SK-N-SH (cell line): ENCODE results near the gene STXBP6. TPM values are rescaled to one million over a fixed set of nuclear protein-coding genes. Genes with fewer than 3 reads are reported as not detected.

ENCODE experiments used
- CTCF ChIA-PET: fragments of 300-600, 350-600 bp; formaldehyde crosslinking; extraction: SDS; loops from one replicate; lab custom pipeline; 2021; lab: Yijun Ruan, JAX
- POLR2A ChIA-PET: fragments of 350-600 bp; sonication (Branson Sonifier 250); formaldehyde crosslinking; extraction: SDS; loops from one replicate; lab custom pipeline; 2020; ENCODE audit warnings: antibody characterized with exemption, inconsistent platforms; lab: Yijun Ruan, JAX
- DNase-seq: peaks from one replicate; pipeline ENCODE4 v3.0.0; 2012
- H2AFZ ChIP-seq: fragments of 200-600 bp; sonication (generic); 2 replicates; pipeline ENCODE4 v1.8.1; 2016; ENCODE audit warnings: antibody characterized with exemption, mild to moderate bottlenecking, low read depth
- H3F3A ChIP-seq: fragments of 200-600 bp; sonication (generic); replicated peaks from 2 replicates; pipeline ENCODE3; 2016; ENCODE audit warnings: antibody characterized with exemption, mild to moderate bottlenecking; ENCODE audit not compliant: insufficient read depth
- H3K27ac ChIP-seq, 2 experiments: fragments of 200-500 bp in 1 of 2; fragments of 200-600 bp in 1 of 2; sonication (Bioruptor generic) in 1 of 2; sonication (generic), shearing (Covaris generic) in 1 of 2; 2 replicates each; pipeline versions ENCODE4 v1.5.1 to v1.6.1; 2014 to 2016; ENCODE audit warnings: low read depth in 2 of 2, inconsistent platforms in 1 of 2, low read length in 1 of 2, mild to moderate bottlenecking in 1 of 2, mixed read lengths in 1 of 2
- H3K27me3 ChIP-seq: fragments of 200-600 bp; sonication (generic), shearing (Covaris generic); 2 replicates; pipeline ENCODE4 v1.6.1; 2016; ENCODE audit warnings: mixed run types; ENCODE audit not compliant: insufficient read depth
- H3K36me3 ChIP-seq, 2 experiments: fragments of 200-500 bp in 1 of 2; fragments of 200-600 bp in 1 of 2; sonication (Bioruptor generic) in 1 of 2; sonication (generic) in 1 of 2; replicated peaks in 1 of 2; 2 replicates each; pipeline versions ENCODE3 to v1.5.1; 2014 to 2016; ENCODE audit warnings: low read length in 1 of 2, mild to moderate bottlenecking in 1 of 2; ENCODE audit not compliant: insufficient read depth in 2 of 2, control insufficient read depth in 1 of 2
- H3K4me1 ChIP-seq, 2 experiments: fragments of 200-500 bp in 1 of 2; fragments of 200-600 bp in 1 of 2; sonication (Bioruptor generic) in 1 of 2; sonication (generic), shearing (Covaris generic) in 1 of 2; 2 replicates each; pipeline versions ENCODE4 v1.5.1 to v1.6.1; 2014 to 2016; ENCODE audit warnings: low read depth in 1 of 2, low read length in 1 of 2, mixed run types in 1 of 2; ENCODE audit not compliant: insufficient read depth in 2 of 2, control insufficient read depth in 1 of 2
- H3K4me2 ChIP-seq: fragments of 200-600 bp; sonication (generic), shearing (Covaris generic); 2 replicates; pipeline ENCODE4 v1.6.1; 2017; ENCODE audit warnings: mixed run types
- H3K4me3 ChIP-seq, 2 experiments: fragments of 200-500 bp in 1 of 2; fragments of 200-600 bp in 1 of 2; sonication (Bioruptor generic) in 1 of 2; sonication (generic), shearing (Covaris generic) in 1 of 2; 2 replicates each; pipeline versions ENCODE4 v1.5.1 to v1.8.1; 2014 to 2016; ENCODE audit warnings: low read depth in 2 of 2, inconsistent platforms in 1 of 2, low read length in 1 of 2, mild to moderate bottlenecking in 1 of 2, mixed read lengths in 1 of 2, moderate library complexity in 1 of 2
- H3K79me2 ChIP-seq: fragments of 200-600 bp; sonication (generic); 2 replicates; pipeline ENCODE4 v1.8.1; 2017; ENCODE audit warnings: mild to moderate bottlenecking; ENCODE audit not compliant: insufficient read depth
- H3K9ac ChIP-seq: fragments of 200-600 bp; sonication (generic); 2 replicates; pipeline ENCODE4 v1.6.1; 2017; ENCODE audit warnings: mixed run types
- H3K9me2 ChIP-seq: fragments of 200-600 bp; sonication (generic); 2 replicates; pipeline ENCODE4 v1.6.1; 2017; ENCODE audit warnings: mixed run types
- H3K9me3 ChIP-seq: fragments of 200-600 bp; sonication (generic); 2 replicates; pipeline ENCODE4 v1.6.1; 2017; ENCODE audit warnings: mixed run types, mild to moderate bottlenecking, moderate library complexity
- H4K20me1 ChIP-seq: fragments of 200-600 bp; sonication (generic); 2 replicates; pipeline ENCODE4 v1.6.1; 2017; ENCODE audit warnings: mild to moderate bottlenecking, mixed run types; ENCODE audit not compliant: insufficient read depth
- ELF1 ChIP-seq: IDR thresholded peaks from 2 replicates; pipeline ENCODE4 v1.4.0; 2012
- EP300 ChIP-seq, 2 experiments: IDR thresholded peaks; 2 replicates each; pipeline versions ENCODE4 v1.4.0 to v1.6.1; 2012; ENCODE audit warnings: borderline replicate concordance in 1 of 2, low read depth in 1 of 2, low read length in 1 of 2
- FOSL2 ChIP-seq: IDR thresholded peaks from 2 replicates; pipeline ENCODE4 v1.4.0; 2012; ENCODE audit warnings: low read depth, mild to moderate bottlenecking, moderate library complexity, borderline replicate concordance
- NFIC ChIP-seq: IDR thresholded peaks from 2 replicates; pipeline ENCODE4 v1.4.0; 2012; ENCODE audit warnings: borderline replicate concordance
- RAD21 ChIP-seq: IDR thresholded peaks from 2 replicates; pipeline ENCODE4 v1.6.1; 2012; ENCODE audit warnings: mild to moderate bottlenecking, low read length
- SIN3A ChIP-seq: IDR thresholded peaks from 2 replicates; pipeline ENCODE4 v1.6.1; 2012; ENCODE audit warnings: low read depth, mild to moderate bottlenecking, low read length, moderate library complexity, borderline replicate concordance
- TAF1 ChIP-seq: IDR thresholded peaks from 2 replicates; pipeline ENCODE4 v1.6.1; 2012; ENCODE audit warnings: low read depth, mild to moderate bottlenecking, low read length, moderate library complexity, borderline replicate concordance
- TCF12 ChIP-seq: IDR thresholded peaks from 2 replicates; pipeline ENCODE4 v1.4.0; 2012
- YY1 ChIP-seq: IDR thresholded peaks from 2 replicates; pipeline ENCODE4 v1.4.0; 2012; ENCODE audit warnings: low read depth, mild to moderate bottlenecking
- polyA plus RNA-seq, 3 experiments: library from polyadenylated mRNA; depleted of rRNA; stranded (reverse); fragments of >200 nt; gene quantifications; 2 replicates each; pipeline ENCODE4 v1.2.3, GENCODE V29; 2012
- TF ChIP-seq, protein P1 (sequence below): IDR thresholded peaks from 2 replicates; pipeline ENCODE4 v1.6.1; 2012; ENCODE audit warnings: mild to moderate bottlenecking, low read depth, low read length, moderate library complexity
- TF ChIP-seq, protein P2 (sequence below): fragments of 150-350 bp; IDR thresholded peaks from 2 replicates; pipeline ENCODE4 v1.6.1; 2016; ENCODE audit warnings: mild to moderate bottlenecking, low read depth, low read length
- TF ChIP-seq, protein P3 (sequence below): fragments of 150-350 bp; IDR thresholded peaks from 2 replicates; pipeline ENCODE4 v1.6.1; 2017; ENCODE audit warnings: antibody characterized with exemption, low read length, low read depth, borderline replicate concordance
- TF ChIP-seq, protein P4 (sequence below): fragments of 200-600 bp; sonication (generic); IDR thresholded peaks from 2 replicates; pipeline ENCODE4 v1.6.1; 2017; ENCODE audit warnings: antibody characterized with exemption, mild to moderate bottlenecking, moderate library complexity

STXBP6 gene
- polyA plus RNA-seq, 1 of the 3 experiments (the other 2 are of a cell fraction): 0.16 TPM

DNA sequence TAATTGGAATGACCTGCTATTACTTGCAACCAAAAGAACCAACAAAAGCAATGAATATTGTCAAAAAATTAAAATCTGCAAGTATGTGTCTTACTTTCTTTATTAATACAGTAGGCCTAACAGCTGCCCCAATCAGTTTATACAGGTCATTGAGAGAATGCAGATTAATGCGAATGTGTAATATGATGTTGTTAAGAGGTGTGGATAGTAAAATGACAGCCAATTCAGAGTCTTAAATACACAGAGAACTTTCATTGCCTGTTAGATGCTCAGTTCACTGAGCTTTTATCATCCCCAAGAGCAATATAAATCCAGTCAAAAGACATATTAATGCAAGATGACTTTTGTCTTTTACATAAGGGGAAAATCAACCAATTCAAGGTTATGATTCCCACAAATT is 58.7 kb downstream of the STXBP6 start (continued):
- TF ChIP-seq, protein P1, sequence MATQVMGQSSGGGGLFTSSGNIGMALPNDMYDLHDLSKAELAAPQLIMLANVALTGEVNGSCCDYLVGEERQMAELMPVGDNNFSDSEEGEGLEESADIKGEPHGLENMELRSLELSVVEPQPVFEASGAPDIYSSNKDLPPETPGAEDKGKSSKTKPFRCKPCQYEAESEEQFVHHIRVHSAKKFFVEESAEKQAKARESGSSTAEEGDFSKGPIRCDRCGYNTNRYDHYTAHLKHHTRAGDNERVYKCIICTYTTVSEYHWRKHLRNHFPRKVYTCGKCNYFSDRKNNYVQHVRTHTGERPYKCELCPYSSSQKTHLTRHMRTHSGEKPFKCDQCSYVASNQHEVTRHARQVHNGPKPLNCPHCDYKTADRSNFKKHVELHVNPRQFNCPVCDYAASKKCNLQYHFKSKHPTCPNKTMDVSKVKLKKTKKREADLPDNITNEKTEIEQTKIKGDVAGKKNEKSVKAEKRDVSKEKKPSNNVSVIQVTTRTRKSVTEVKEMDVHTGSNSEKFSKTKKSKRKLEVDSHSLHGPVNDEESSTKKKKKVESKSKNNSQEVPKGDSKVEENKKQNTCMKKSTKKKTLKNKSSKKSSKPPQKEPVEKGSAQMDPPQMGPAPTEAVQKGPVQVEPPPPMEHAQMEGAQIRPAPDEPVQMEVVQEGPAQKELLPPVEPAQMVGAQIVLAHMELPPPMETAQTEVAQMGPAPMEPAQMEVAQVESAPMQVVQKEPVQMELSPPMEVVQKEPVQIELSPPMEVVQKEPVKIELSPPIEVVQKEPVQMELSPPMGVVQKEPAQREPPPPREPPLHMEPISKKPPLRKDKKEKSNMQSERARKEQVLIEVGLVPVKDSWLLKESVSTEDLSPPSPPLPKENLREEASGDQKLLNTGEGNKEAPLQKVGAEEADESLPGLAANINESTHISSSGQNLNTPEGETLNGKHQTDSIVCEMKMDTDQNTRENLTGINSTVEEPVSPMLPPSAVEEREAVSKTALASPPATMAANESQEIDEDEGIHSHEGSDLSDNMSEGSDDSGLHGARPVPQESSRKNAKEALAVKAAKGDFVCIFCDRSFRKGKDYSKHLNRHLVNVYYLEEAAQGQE: no peak

DNA sequence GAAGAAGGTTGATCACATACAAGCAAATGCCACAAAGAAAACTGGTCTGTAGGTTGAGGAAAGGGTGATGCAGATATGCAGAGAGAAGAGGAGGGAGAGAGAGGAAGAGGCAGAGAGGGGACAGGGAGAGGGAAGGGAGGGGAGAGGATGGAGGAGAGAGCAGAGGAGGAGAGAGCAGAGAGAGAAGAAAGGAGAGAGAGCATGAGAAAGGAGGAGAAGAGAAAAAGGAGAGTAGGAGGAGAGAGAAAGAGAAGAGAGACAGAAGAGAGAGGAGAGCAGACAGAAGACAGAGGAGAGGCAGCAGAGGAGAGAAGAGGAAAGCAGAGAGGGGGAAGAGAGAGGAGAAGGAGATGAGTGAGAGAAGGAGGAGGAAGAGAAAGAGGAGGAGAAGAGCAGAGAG is 59.2 kb downstream of the STXBP6 start:
- POLR2A ChIA-PET: no interaction called here
- no peaks in the 10 kb centered on the region for H3K36me3 ChIP-seq
- DNase-seq: no peak
- H3K4me3 ChIP-seq: no peak overlapping the region
- no peaks in the 10 kb centered on the region for H3K9me3 ChIP-seq
- H3K4me2 ChIP-seq: no peak overlapping the region
- no peaks in the 10 kb centered on the region for H4K20me1 ChIP-seq
- TF ChIP-seq RAD21 (no peak), TCF12 (no peak), YY1 (no peak), NFIC (no peak), EP300 (IDR thresholded peaks at IDR 0.05; ENCODE audit: borderline replicate concordance in 1 of 2, low read depth in 1 of 2, low read length in 1 of 2) (no peak), FOSL2 (no peak), TAF1 (no peak), ELF1 (no peak), SIN3A (no peak)
- TF ChIP-seq, protein P2, sequence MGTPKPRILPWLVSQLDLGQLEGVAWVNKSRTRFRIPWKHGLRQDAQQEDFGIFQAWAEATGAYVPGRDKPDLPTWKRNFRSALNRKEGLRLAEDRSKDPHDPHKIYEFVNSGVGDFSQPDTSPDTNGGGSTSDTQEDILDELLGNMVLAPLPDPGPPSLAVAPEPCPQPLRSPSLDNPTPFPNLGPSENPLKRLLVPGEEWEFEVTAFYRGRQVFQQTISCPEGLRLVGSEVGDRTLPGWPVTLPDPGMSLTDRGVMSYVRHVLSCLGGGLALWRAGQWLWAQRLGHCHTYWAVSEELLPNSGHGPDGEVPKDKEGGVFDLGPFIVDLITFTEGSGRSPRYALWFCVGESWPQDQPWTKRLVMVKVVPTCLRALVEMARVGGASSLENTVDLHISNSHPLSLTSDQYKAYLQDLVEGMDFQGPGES: no peak
- TF ChIP-seq, protein P3, sequence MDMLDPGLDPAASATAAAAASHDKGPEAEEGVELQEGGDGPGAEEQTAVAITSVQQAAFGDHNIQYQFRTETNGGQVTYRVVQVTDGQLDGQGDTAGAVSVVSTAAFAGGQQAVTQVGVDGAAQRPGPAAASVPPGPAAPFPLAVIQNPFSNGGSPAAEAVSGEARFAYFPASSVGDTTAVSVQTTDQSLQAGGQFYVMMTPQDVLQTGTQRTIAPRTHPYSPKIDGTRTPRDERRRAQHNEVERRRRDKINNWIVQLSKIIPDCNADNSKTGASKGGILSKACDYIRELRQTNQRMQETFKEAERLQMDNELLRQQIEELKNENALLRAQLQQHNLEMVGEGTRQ: no peak
- TF ChIP-seq, protein P4, sequence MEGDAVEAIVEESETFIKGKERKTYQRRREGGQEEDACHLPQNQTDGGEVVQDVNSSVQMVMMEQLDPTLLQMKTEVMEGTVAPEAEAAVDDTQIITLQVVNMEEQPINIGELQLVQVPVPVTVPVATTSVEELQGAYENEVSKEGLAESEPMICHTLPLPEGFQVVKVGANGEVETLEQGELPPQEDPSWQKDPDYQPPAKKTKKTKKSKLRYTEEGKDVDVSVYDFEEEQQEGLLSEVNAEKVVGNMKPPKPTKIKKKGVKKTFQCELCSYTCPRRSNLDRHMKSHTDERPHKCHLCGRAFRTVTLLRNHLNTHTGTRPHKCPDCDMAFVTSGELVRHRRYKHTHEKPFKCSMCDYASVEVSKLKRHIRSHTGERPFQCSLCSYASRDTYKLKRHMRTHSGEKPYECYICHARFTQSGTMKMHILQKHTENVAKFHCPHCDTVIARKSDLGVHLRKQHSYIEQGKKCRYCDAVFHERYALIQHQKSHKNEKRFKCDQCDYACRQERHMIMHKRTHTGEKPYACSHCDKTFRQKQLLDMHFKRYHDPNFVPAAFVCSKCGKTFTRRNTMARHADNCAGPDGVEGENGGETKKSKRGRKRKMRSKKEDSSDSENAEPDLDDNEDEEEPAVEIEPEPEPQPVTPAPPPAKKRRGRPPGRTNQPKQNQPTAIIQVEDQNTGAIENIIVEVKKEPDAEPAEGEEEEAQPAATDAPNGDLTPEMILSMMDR: no peak
- TF ChIP-seq, all 33 proteins: peak for 0
- Histone ChIP-seq H3K9ac (no peak overlapping the region), H3K27ac (no peak overlapping the region), H3K27me3 (no peaks in the 10 kb centered on the region; the same call in 1 of the 2 replicates), H3K79me2 (no peaks in the 10 kb centered on the region), H3K9me2 (no peaks in the 10 kb centered on the region), H3K4me1 (no peaks in the 10 kb centered on the region), H2AFZ (no peak overlapping the region), H3F3A (no peaks in the 10 kb centered on the region)
- CTCF ChIA-PET: no interaction called here
